AG04450 (cell line): ENCODE measurements around the gene MRPL40. TPM values are rescaled to one million over a fixed set of nuclear protein-coding genes. Genes with fewer than 3 reads are reported as not detected.

Experiments used
- CTCF ChIA-PET: fragments of 300-600, 350-600 bp; formaldehyde crosslinking; extraction: SDS; loops from one replicate; lab custom pipeline; 2022; ENCODE audit warnings: antibody characterized with exemption, inconsistent platforms; lab: Charles Lee
- POLR2A ChIA-PET: fragments of 350-600 bp; formaldehyde crosslinking; extraction: SDS; loops from one replicate; lab custom pipeline; 2021; ENCODE audit warnings: antibody characterized with exemption, inconsistent platforms; lab: Yijun Ruan, JAX
- DNase-seq: peaks from one replicate; pipeline ENCODE4 v3.0.0-alpha.2; 2011; ENCODE audit warnings: low read depth, low spot score
- H3K27ac ChIP-seq: one replicate; pipeline ENCODE4 v1.5.1; 2012; ENCODE audit warnings: low read depth, low read length, control low read depth
- H3K27me3 ChIP-seq: one replicate; pipeline ENCODE4 v1.6.0; 2012; ENCODE audit warnings: low read length; ENCODE audit not compliant: control insufficient read depth, insufficient read depth
- H3K4me3 ChIP-seq: 2 replicates; pipeline ENCODE4 v1.5.1; 2011; ENCODE audit warnings: mild to moderate bottlenecking, low read depth, low read length, control low read depth
- H3K9me3 ChIP-seq: 2 replicates; pipeline ENCODE4 v1.5.1; 2012; ENCODE audit warnings: low read length; ENCODE audit not compliant: control insufficient read depth, insufficient read depth
- CTCF ChIP-seq: IDR thresholded peaks from 2 replicates; pipeline ENCODE4 v1.5.1; 2011; ENCODE audit warnings: low read depth, low read length, control low read depth, inconsistent platforms
- polyA plus RNA-seq: library from polyadenylated mRNA; depleted of rRNA; stranded (reverse); fragments of >200 nt; gene quantifications from 2 replicates; pipeline ENCODE4 v1.2.3, GENCODE V29; 2011

The MRPL40 gene
- polyA plus RNA-seq, 1 experiment, result 49.5 TPM

DNA sequence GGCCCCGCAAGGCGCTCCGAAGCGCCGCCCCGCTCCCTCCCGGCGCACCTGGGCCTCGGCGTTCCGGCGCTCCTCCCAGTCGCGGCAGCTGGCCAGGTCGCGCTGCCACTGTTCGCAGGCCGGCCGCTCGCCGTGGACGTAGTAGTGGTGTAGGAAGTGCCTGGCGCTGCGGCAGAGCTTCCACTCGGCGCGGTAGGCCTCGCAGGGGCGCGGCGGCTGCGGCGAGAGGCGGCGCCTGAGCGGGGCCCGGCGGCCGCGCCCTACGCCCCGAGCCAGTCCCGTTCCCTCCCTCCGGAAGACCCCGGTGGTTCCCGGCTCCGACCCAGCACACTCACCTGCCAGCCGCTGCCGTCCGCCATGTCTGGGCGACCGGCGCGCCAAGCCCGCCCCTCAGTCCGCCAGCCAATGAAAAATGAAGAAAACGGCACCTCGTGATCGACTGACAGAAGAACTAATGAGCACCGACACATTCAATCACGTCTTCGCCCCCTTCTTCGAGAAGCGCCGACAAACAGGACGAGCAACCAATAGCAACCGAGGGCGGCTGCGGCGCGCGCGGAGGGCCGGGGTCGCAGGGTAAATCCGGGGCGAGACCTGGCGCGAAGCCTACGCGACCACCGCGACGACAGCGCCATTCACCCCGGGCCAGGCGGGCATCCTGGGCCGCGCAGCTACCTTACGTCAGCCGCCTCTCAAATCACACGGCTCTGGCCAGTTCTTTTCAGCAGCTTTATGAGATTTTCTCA lies 15.2 kb downstream of the MRPL40 start, which contains the start of gene C22orf39:
Gene C22orf39 (minus strand): TSS at position 382 of the 746 bp plus-strand sequence. CDS start 23 bp downstream, at position 359.
- peak within 1 kb of the TSS; percentile 80 for H3K4me3 ChIP-seq
- no peaks in the 10 kb centered on the region for H3K27me3 ChIP-seq
- no peaks in the 10 kb centered on the region for H3K9me3 ChIP-seq
- CTCF ChIA-PET, result interaction anchor here (0.6 to 1.5 kb wide), 4 partner anchors 16 to 268 kb away, joined by 3 to 5 read pairs (median 4); no protein-coding TSS in a partner anchor
- POLR2A ChIA-PET, result no interaction called here
- H3K27ac ChIP-seq, result peak within 1 kb of the TSS; percentile 65
- peak; percentile 75 for DNase-seq
- TF ChIP-seq CTCF, result no peak

- ChIA-PET CTCF (interaction anchor here (0.6 to 1.5 kb wide), 3 partner anchors 30 to 268 kb away, joined by 3 to 5 read pairs (median 5); no protein-coding TSS in a partner anchor), POLR2A (no interaction called here)
- H3K27ac ChIP-seq, result peak overlapping the region; percentile 65
- no peaks in the 10 kb centered on the region for H3K27me3 ChIP-seq
- DNase-seq, result no peak
- H3K4me3 ChIP-seq, result peak overlapping the region; percentile 80
- TF ChIP-seq CTCF, result no peak
- no peaks in the 10 kb centered on the region for H3K9me3 ChIP-seq
These were observed 15.8 kb downstream of the MRPL40 start for GRCh38 chr22:19448076-19448607.

GRCh38 chr22:19448739-19449421 lies 16.5 kb downstream of the MRPL40 start:
- no peak for DNase-seq
- Histone ChIP-seq H3K27me3 (no peaks in the 10 kb centered on the region), H3K4me3 (0 out of 2 replicates have a peak overlapping the region, but pooled peaks have one; percentile 1), H3K27ac (no peak overlapping the region), H3K9me3 (no peaks in the 10 kb centered on the region)
- ChIA-PET POLR2A (no interaction called here), CTCF (no interaction called here)
- TF ChIP-seq CTCF, result no peak

DNA sequence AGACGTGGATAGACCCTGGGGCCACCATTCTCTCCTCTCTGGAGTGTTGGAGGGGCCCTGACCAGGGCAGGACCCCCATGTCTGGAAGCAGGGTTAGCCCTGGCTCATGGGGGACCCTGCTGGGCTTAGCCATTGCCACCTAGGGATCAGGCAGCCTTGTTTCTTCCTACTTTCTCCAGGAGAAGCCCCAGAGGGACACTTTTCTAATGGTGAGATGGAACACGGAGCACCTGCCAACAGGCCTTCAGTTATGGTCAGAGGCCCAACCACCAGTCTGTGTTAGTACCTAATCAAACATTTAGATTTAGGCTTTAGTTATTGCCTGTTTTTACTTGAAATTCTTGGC lies 17.1 kb downstream of the MRPL40 start:
- Histone ChIP-seq H3K27ac (no peak overlapping the region), H3K27me3 (no peaks in the 10 kb centered on the region), H3K4me3 (no peak overlapping the region), H3K9me3 (no peaks in the 10 kb centered on the region)
- DNase-seq, result no peak
- ChIA-PET CTCF (no interaction called here), POLR2A (no interaction called here)
- TF ChIP-seq CTCF, result no peak
